HepG2 (cell line): ENCODE measurements around the gene POP7. TPM values are rescaled to one million over a fixed set of nuclear protein-coding genes. Genes with fewer than 3 reads are reported as not detected.

Experiments
- ATAC-seq: fragments of 200-7000 bp; cut with Tn5 transposase; 3 replicates; pipeline ENCODE4 v1.9.1; 2020; ENCODE audit warnings: mild to moderate bottlenecking, moderate library complexity
- BruUV-seq: library from RNA; stranded (reverse); fragments of 400-500 nt; replicated peaks from 2 replicates; lab custom pipeline; 2021; lab: Mats Ljungman, UMichigan
- CTCF ChIA-PET: fragments of 300-600 bp; formaldehyde crosslinking; extraction: SDS; loops from one replicate; lab custom pipeline; 2021; ENCODE audit warnings: low total read pairs, inconsistent platforms, low intra/inter-chr PET ratio; lab: Yijun Ruan, JAX
- POLR2A ChIA-PET: fragments of 350-600 bp; sonication (Branson Sonifier 250); formaldehyde crosslinking; loops from one replicate; lab custom pipeline; 2020; ENCODE audit warnings: antibody characterized with exemption, inconsistent platforms; lab: Yijun Ruan, JAX
- DNase-seq: peaks from one replicate; pipeline ENCODE4 v3.0.0-alpha.2; 2015; ENCODE audit warnings: low spot score
- FAIRE-seq: peaks from 3 replicates; lab custom pipeline; 2011; peaks lifted over from hg19 to GRCh38; lab: Jason Lieb, UNC
- H2AFZ ChIP-seq: one replicate; pipeline ENCODE4 v1.6.1; 2011; ENCODE audit warnings: low read length, inconsistent platforms
- H3K27ac ChIP-seq: fragments of 300-600 bp; 3 replicates; pipeline ENCODE4 v1.8.0; 2011; ENCODE audit warnings: mixed run types, mild to moderate bottlenecking, mixed read lengths, low read length, inconsistent platforms; ENCODE audit not compliant: insufficient read depth; ENCODE audit errors: extremely low read length
- H3K27me3 ChIP-seq, 2 experiments: fragments of 200-600 bp in 1 of 2; 2 replicates in 1 of 2; 3 replicates in 1 of 2; pipeline versions ENCODE4 v1.6.0 to v1.8.0; 2011; ENCODE audit warnings: low read length in 2 of 2, mild to moderate bottlenecking in 2 of 2, moderate library complexity in 2 of 2, inconsistent platforms in 1 of 2; ENCODE audit not compliant: insufficient read depth in 2 of 2, control insufficient read depth in 1 of 2
- H3K36me3 ChIP-seq, 2 experiments: fragments of 200-600 bp in 1 of 2; replicated peaks in 1 of 2; 2 replicates in 1 of 2; 3 replicates in 1 of 2; pipeline versions ENCODE4 v1.5.1 to v1.8.0; 2011; ENCODE audit warnings: low read length in 2 of 2, inconsistent platforms in 1 of 2; ENCODE audit not compliant: insufficient read depth in 2 of 2, control insufficient read depth in 1 of 2
- H3K4me1 ChIP-seq: 2 replicates; pipeline ENCODE4 v1.5.1; 2012; ENCODE audit warnings: low read length, inconsistent platforms; ENCODE audit not compliant: insufficient read depth
- H3K4me2 ChIP-seq: 2 replicates; pipeline ENCODE4 v1.6.0; 2011; ENCODE audit warnings: low read depth, low read length, inconsistent platforms
- H3K4me3 ChIP-seq, 3 experiments: fragments of 200-600 bp in 1 of 3; sonication (generic), shearing (Covaris generic) in 1 of 3; replicated peaks in 1 of 3; 2 replicates each; pipeline ENCODE4 v1.5.1; 2011 to 2016; ENCODE audit warnings: low read length in 3 of 3, inconsistent platforms in 2 of 3, low read depth in 2 of 3, mild to moderate bottlenecking in 2 of 3, control low read depth in 1 of 3, mixed read lengths in 1 of 3; ENCODE audit not compliant: insufficient read depth in 1 of 3
- H3K79me2 ChIP-seq: one replicate; pipeline ENCODE4 v1.6.1; 2011; ENCODE audit warnings: low read length, inconsistent platforms; ENCODE audit not compliant: insufficient read depth
- H3K9ac ChIP-seq: 2 replicates; pipeline ENCODE4 v1.6.0; 2011; ENCODE audit warnings: mild to moderate bottlenecking, low read depth, low read length, inconsistent platforms; ENCODE audit not compliant: insufficient read depth
- H3K9me3 ChIP-seq: 2 replicates; pipeline ENCODE4 v1.5.1; 2012; ENCODE audit warnings: mild to moderate bottlenecking, low read length
- H4K20me1 ChIP-seq: 2 replicates; pipeline ENCODE4 v1.6.0; 2011; ENCODE audit warnings: inconsistent platforms, mild to moderate bottlenecking, low read length, moderate library complexity; ENCODE audit not compliant: insufficient read depth
- ATF1 ChIP-seq: IDR thresholded peaks from 2 replicates; pipeline ENCODE4 v1.6.1; 2016; ENCODE audit warnings: mild to moderate bottlenecking, control low read depth
- ESRRA ChIP-seq: sonication (generic); formaldehyde crosslinking; IDR thresholded peaks from 2 replicates; pipeline ENCODE4 v1.5.1; 2020; ENCODE audit warnings: mild to moderate bottlenecking, low read depth, missing genetic modification reagents
- HNF4A ChIP-seq: sonication (generic); formaldehyde crosslinking; IDR thresholded peaks from 2 replicates; pipeline ENCODE4 v1.4.0; 2020; ENCODE audit warnings: missing genetic modification reagents
- ISX ChIP-seq: sonication (generic); formaldehyde crosslinking; conservative IDR thresholded peaks from 2 replicates; pipeline ENCODE4 v1.5.0; 2020; ENCODE audit warnings: missing genetic modification reagents
- MBD4 ChIP-seq: IDR thresholded peaks from 2 replicates; pipeline ENCODE4 v1.6.1; 2012; ENCODE audit warnings: low read length, inconsistent platforms, borderline replicate concordance
- MIER3 ChIP-seq: IDR thresholded peaks from 2 replicates; pipeline ENCODE4 v1.6.1; 2016; ENCODE audit warnings: missing compliant biosample characterization, borderline replicate concordance
- MIXL1 ChIP-seq: IDR thresholded peaks from 2 replicates; pipeline ENCODE4 v1.6.1; 2016
- ZNF230 ChIP-seq: sonication (generic); formaldehyde crosslinking; IDR thresholded peaks from 2 replicates; pipeline ENCODE4 v1.4.0; 2020; ENCODE audit warnings: mild to moderate bottlenecking, missing genetic modification reagents
- ZNF234 ChIP-seq: sonication (generic); formaldehyde crosslinking; conservative IDR thresholded peaks from 2 replicates; pipeline ENCODE4 v1.5.1; 2020; ENCODE audit warnings: mild to moderate bottlenecking, missing genetic modification reagents
- ZNF274 ChIP-seq: sonication (generic); formaldehyde crosslinking; IDR thresholded peaks from 2 replicates; pipeline ENCODE4 v1.5.1; 2020; ENCODE audit warnings: mild to moderate bottlenecking, missing genetic modification reagents
- ZNF496 ChIP-seq: sonication (generic); formaldehyde crosslinking; IDR thresholded peaks from 2 replicates; pipeline ENCODE4 v1.8.1; 2023; ENCODE audit warnings: mild to moderate bottlenecking, moderate library complexity, missing genetic modification reagents; ENCODE audit not compliant: insufficient replicate concordance
- ZNF720 ChIP-seq: sonication (generic); formaldehyde crosslinking; IDR thresholded peaks from 2 replicates; pipeline ENCODE4 v1.4.0; 2020; ENCODE audit warnings: missing genetic modification reagents
- ZNF777 ChIP-seq: sonication (generic); formaldehyde crosslinking; IDR thresholded peaks from 2 replicates; pipeline ENCODE4 v1.4.0; 2020; ENCODE audit warnings: missing genetic modification reagents
- ZNF891 ChIP-seq: sonication (generic); formaldehyde crosslinking; IDR thresholded peaks from 2 replicates; pipeline ENCODE4 v1.5.0; 2020; ENCODE audit warnings: mild to moderate bottlenecking, missing genetic modification reagents
- WGBS: methylation state at CpG from one replicate; pipeline ENCODE4 v1.1.6; 2017; ENCODE audit warnings: low lambda C conversion rate; 5-methylcytosine and 5-hydroxymethylcytosine counted together
- in situ Hi-C: cut with HindIII; loops from 2 replicates; pipeline ENCODE4 v1.10.0; 2017; ENCODE audit warnings: low pct_unique_long_range_greater_than_20kb; ENCODE audit not compliant: extremely low pct_ligation_motif_present
- intact Hi-C: fragments of 100-400 bp; cut with micrococcal nuclease; formaldehyde crosslinking; loops from one replicate; pipeline ENCODE4 v1.10.0; 2022; ENCODE audit not compliant: unreplicated experiment
- polyA plus RNA-seq, 8 experiments: library from polyadenylated mRNA; depleted of rRNA in 3 of 8; stranded (reverse) in 7 of 8; unstranded in 1 of 8; fragments of >200 nt; fragmentation: Illumina TruSeq in 4 of 8; extraction: Trizol in 4 of 8; gene quantifications; 2 replicates each; pipeline versions ENCODE4 v1.2.1 to v1.2.3, GENCODE V29; 2011 to 2016; ENCODE audit warnings: low read depth in 4 of 8, missing spikeins in 1 of 8, mixed read lengths in 1 of 8; ENCODE audit not compliant: insufficient read depth in 1 of 8
- total RNA-seq, 5 experiments: library from RNA; depleted of rRNA; stranded (reverse); fragments of >200 nt; fragmentation: Illumina TruSeq; extraction: Trizol; gene quantifications; 2 replicates each; pipeline ENCODE4 v1.2.3, GENCODE V29; 2016; ENCODE audit warnings: low read depth in 1 of 5
- TF ChIP-seq, protein P1 (sequence below): sonication (generic); formaldehyde crosslinking; IDR thresholded peaks from 2 replicates; pipeline ENCODE4 v1.8.0; 2022; ENCODE audit warnings: mild to moderate bottlenecking, missing genetic modification reagents, moderate library complexity

Gene POP7
- total and polyA plus RNA-seq, 2 of the 13 experiments (the other 11 are each of a cell fraction or from before 2014, with no cell fraction given) = 63.9 to 91.1 TPM

- 0 out of 2 replicates have a peak, but pooled peaks have one; percentile 42 for TF ChIP-seq ATF1
Observed at GRCh38 chr7:100673302-100673941, 32.5 kb upstream of the POP7 start, which contains the start of gene GNB2 (continued).

GRCh38 chr7:100673942-100674410 is 31.9 kb upstream of the POP7 start:
- intact Hi-C loops = loop anchor here (1.0 to 2.0 kb wide), 3 partner anchors 17 to 51 kb away; no protein-coding TSS in a partner anchor
- CTCF ChIA-PET = no interaction called here
- 0% methylated on average over 19 of the region's 34 CpGs for WGBS
- FAIRE-seq (no peak), ATAC-seq (0 out of 3 replicates have a peak, but pooled peaks have one; percentile 3), DNase-seq (no peak)
- BruUV-seq = no TSS peak
- Histone ChIP-seq H3K9ac (peak overlapping the region; percentile 93), H3K27ac (peak overlapping the region; percentile 63), H2AFZ (no peak overlapping the region), H3K9me3 (no peaks in the 10 kb centered on the region), H3K27me3 (peaks cover 0 to 4% of the 10 kb centered on the region in 2 experiments; a peak in 2 of 5 replicates), H3K79me2 (peaks cover 9% of the 10 kb centered on the region), H3K4me2 (peak overlapping the region; percentile 78), H3K4me3 (peak overlapping the region; percentile 92 to 97 (median 96)), H3K36me3 (peaks cover 14 to 22% of the 10 kb centered on the region in 2 experiments; a peak in 4 of 5 replicates), H3K4me1 (peaks cover 24% of the 10 kb centered on the region), H4K20me1 (peaks cover 8% of the 10 kb centered on the region; the same call in 1 of the 2 replicates)
- in situ Hi-C loops = no loop called here
- POLR2A ChIA-PET = interaction anchor here (0.6 to 1.4 kb wide), 2 partner anchors 31 to 32 kb away, joined by 4 read pairs; partner anchors contain the start of gene POP7
- TF ChIP-seq ESRRA (no peak), ZNF891 (CRISPR knock-in tag) (peak; percentile 12; the same call in 1 of the 2 replicates), MBD4 (no peak), MIER3 (CRISPR knock-in tag) (no peak), ISX (CRISPR knock-in tag) (no peak), ZNF496 (no peak), ZNF720 (CRISPR knock-in tag) (no peak), ZNF274 (CRISPR knock-in tag) (no peak; the same call in 1 of the 2 replicates), MIXL1 (CRISPR knock-in tag) (no peak), ZNF230 (CRISPR knock-in tag) (0 out of 2 replicates have a peak, but pooled peaks have one; percentile 22), ZNF234 (CRISPR knock-in tag) (no peak), HNF4A (CRISPR knock-in tag) (no peak), ZNF777 (CRISPR knock-in tag) (0 out of 2 replicates have a peak, but pooled peaks have one; percentile 43)
- TF ChIP-seq, protein P1, sequence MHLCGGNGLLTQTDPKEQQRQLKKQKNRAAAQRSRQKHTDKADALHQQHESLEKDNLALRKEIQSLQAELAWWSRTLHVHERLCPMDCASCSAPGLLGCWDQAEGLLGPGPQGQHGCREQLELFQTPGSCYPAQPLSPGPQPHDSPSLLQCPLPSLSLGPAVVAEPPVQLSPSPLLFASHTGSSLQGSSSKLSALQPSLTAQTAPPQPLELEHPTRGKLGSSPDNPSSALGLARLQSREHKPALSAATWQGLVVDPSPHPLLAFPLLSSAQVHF (CRISPR knock-in tag) = 0 out of 2 replicates have a peak, but pooled peaks have one; percentile 59
